Thoracic aorta (tissue), 2 donors: ENCODE data around the gene SNU13. TPM values are rescaled to one million over a fixed set of nuclear protein-coding genes. Genes with fewer than 3 reads are reported as not detected.

ENCODE experiments used
- ATAC-seq: fragments of 150-250 bp; one replicate; pipeline ENCODE4 v1.8.0; 2017; ENCODE audit warnings: low read depth; ENCODE audit not compliant: insufficient number of reproducible peaks, low FRiP score
- DNase-seq: peaks from one replicate; pipeline ENCODE4 v3.0.0-alpha.2; 2020; ENCODE audit warnings: low spot score
- H3K27ac ChIP-seq, 2 donors: fragments of 200-600 bp; sonication (generic); 1 replicate in 1 of 2; 2 replicates in 1 of 2; pipeline ENCODE4 v1.5.1; 2016; ENCODE audit warnings: mild to moderate bottlenecking in 2 of 2, moderate library complexity in 2 of 2
- H3K27me3 ChIP-seq: fragments of 200-600 bp; sonication (generic); replicated peaks from 2 replicates; pipeline ENCODE4 v1.6.0; 2016; ENCODE audit warnings: mild to moderate bottlenecking; ENCODE audit not compliant: insufficient read depth
- H3K36me3 ChIP-seq: fragments of 200-600 bp; sonication (generic); one replicate; pipeline ENCODE4 v1.5.1; 2016
- H3K4me1 ChIP-seq, 2 donors: fragments of 200-600 bp; sonication (generic); 1 replicate in 1 of 2; 2 replicates in 1 of 2; pipeline versions ENCODE4 v1.5.1 to v1.6.0; 2016; ENCODE audit warnings: low read depth in 2 of 2, mild to moderate bottlenecking in 1 of 2; ENCODE audit not compliant: control insufficient read depth in 1 of 2
- H3K4me3 ChIP-seq: fragments of 200-600 bp; sonication (generic); 2 replicates; pipeline ENCODE4 v1.5.1; 2016; ENCODE audit warnings: mild to moderate bottlenecking
- H3K9me3 ChIP-seq: fragments of 200-600 bp; sonication (generic); 2 replicates; pipeline ENCODE4 v1.5.1; 2016
- CTCF ChIP-seq: fragments of 200-600 bp; sonication (generic); IDR thresholded peaks from one replicate; pipeline ENCODE4 v1.5.1; 2019; ENCODE audit warnings: antibody characterized with exemption
- total RNA-seq, 2 donors: library from RNA; depleted of rRNA; stranded (reverse); fragments of >200 nt; gene quantifications; one replicate each; pipeline versions ENCODE4 v1.1.0 to v1.2.3, GENCODE V29; 2016

SNU13 gene
- total RNA-seq, 2 donors from 2014 or later = 92.9 to 95.7 TPM

DNA sequence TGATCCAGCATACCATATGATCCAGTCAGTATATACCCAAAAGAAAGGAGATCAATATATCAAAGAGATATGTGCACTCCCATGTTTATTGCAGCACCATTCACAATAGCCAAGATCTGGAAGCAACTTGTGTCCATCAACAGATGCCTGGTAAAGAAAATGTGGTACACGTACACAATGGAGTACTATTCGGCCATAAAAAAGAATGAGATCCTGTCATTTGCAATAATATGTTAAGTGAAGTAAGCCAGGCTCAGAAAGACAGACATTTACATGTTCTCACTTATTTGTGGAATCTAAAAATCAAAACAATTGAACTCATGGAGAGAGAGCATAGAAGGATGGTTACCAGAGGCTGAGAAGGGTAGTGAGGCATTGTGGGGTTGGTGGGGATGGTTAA is 27.0 kb downstream of the SNU13 start:
- Histone ChIP-seq H3K27ac (no peak overlapping the region), H3K4me3 (no peak overlapping the region), H3K27me3 (no peaks in the 10 kb centered on the region), H3K36me3 (peaks cover 69% of the 10 kb centered on the region), H3K4me1 (no peaks in the 10 kb centered on the region), H3K9me3 (no peaks in the 10 kb centered on the region)
- DNase-seq = no peak
- TF ChIP-seq CTCF = no peak
- ATAC-seq = no peak

- ATAC-seq (no peak), DNase-seq (no peak)
- Histone ChIP-seq H3K4me3 (no peak overlapping the region), H3K36me3 (peaks cover 73% of the 10 kb centered on the region), H3K4me1 (no peaks in the 10 kb centered on the region), H3K9me3 (no peaks in the 10 kb centered on the region), H3K27ac (no peak overlapping the region), H3K27me3 (no peaks in the 10 kb centered on the region)
- TF ChIP-seq CTCF = no peak
These were observed 27.6 kb downstream of the SNU13 start for GRCh38 chr22:41661088-41661487.

DNA sequence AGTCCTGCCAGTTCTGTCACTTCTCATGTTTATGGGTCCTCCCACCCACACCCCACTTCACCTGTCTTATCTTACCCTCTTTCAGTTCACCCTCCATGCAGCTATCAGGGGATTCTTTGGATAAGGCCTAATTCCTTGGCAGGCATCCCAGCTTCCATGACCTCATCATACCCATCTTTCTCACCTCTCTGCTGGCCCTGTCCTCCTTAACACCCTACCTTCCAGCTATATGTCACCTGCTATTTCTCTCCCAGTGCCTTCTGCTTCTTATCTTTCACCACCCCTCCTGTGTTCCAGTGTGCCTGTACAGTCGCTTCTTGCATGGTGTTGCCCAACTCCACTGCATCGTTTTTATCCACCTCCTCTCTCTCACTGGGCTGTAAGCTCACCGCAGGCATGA is 28.3 kb downstream of the SNU13 start:
- Histone ChIP-seq H3K4me1 (no peaks in the 10 kb centered on the region), H3K27me3 (no peaks in the 10 kb centered on the region), H3K9me3 (no peaks in the 10 kb centered on the region), H3K27ac (no peak overlapping the region), H3K4me3 (no peak overlapping the region), H3K36me3 (peaks cover 78% of the 10 kb centered on the region)
- DNase-seq (no peak), ATAC-seq (no peak)
- no peak for TF ChIP-seq CTCF

DNA sequence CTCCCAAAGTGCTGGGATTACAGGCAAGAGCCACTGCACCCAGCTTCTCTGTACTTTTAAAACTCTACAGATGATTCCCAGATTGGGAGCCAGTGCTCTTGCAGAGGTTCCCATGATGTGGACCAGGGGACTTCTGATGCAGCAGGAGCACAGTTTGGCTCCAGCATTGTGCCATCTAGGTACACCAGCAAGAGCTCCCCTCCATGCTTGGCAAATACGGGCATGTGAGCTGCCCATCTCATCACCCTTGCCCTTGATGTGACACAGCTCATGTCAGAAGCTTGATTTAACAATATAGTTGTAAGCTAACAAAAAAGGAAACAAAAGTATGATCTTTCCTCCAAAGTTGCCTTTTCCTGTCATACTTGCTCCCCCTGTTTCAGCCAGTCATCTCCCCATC is 28.7 kb downstream of the SNU13 start:
- no peaks in the 10 kb centered on the region for H3K9me3 ChIP-seq
- no peak overlapping the region for H3K27ac ChIP-seq
- H3K27me3 ChIP-seq = no peaks in the 10 kb centered on the region
- H3K4me1 ChIP-seq = no peaks in the 10 kb centered on the region
- no peak for ATAC-seq
- no peak for DNase-seq
- peaks cover 77% of the 10 kb centered on the region for H3K36me3 ChIP-seq
- TF ChIP-seq CTCF = no peak
- H3K4me3 ChIP-seq = no peak overlapping the region

- Histone ChIP-seq H3K27me3 (no peaks in the 10 kb centered on the region), H3K27ac (no peak overlapping the region), H3K36me3 (peaks cover 85% of the 10 kb centered on the region), H3K9me3 (no peaks in the 10 kb centered on the region), H3K4me1 (no peaks in the 10 kb centered on the region), H3K4me3 (no peak overlapping the region)
- ATAC-seq (no peak), DNase-seq (no peak)
- TF ChIP-seq CTCF = no peak
These were observed 29.8 kb downstream of the SNU13 start for GRCh38 chr22:41658869-41659268.
